Measurements from ENCODE around the gene SNORC. TPM values are rescaled to one million over a fixed set of nuclear protein-coding genes. Genes with fewer than 3 reads are reported as not detected.

Gene SNORC
- total RNA-seq: 0.96 TPM
- long read RNA-seq, partial matches to known transcripts: 0 of 3 reads
- long read RNA-seq, other reads (novel, unspliced or antisense): 3 of 3 reads

DNA sequence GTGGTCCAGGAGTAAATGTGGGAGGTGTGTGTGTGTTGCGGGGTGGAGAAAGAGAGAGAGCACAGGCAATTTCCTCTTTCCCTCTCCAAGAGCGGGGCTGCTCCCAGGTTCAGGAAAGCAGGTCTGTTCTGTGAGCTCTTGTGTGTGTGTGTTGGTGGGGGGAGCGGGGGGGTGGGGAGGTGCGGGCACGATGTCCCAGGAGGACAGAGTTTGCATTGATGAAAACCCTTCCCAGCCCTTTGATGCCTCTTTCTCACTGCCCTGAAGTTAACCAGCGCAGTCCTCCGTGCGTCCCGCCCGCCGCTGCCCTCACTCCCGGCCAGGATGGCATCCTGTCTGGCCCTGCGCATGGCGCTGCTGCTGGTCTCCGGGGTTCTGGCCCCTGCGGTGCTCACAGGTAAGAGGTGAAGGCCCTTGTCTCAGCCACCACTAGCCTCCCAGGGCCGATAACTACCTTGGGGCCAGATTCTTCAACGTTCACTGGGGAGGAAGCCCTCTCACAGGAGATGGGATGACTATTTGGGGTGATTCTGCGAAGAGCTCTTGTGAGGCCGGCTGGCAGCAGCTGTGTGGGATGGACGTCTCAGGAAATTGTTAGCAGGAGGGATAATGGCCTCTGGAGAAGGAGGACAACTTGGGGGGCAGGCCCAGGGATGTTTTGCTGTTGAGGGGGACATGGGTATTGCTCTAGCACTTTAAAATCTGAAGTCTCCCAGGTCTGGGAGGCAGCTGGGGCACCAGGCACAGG lies at the start of gene SNORC:
SNORC (plus strand) TSS at position 247 of the 748 bp plus-strand sequence; CDS start at position 325, 78 bp downstream.
- Histone ChIP-seq H3K4me1 (no peaks in the 10 kb centered on the region), H3K27ac (no peak within 1 kb of the TSS), H3K27me3 (peaks cover 7% of the 10 kb centered on the region), H3K4me3 (no peak within 1 kb of the TSS), H3K9me3 (no peaks in the 10 kb centered on the region), H3K36me3 (no peaks in the 10 kb centered on the region)
- TF ChIP-seq, protein P1, sequence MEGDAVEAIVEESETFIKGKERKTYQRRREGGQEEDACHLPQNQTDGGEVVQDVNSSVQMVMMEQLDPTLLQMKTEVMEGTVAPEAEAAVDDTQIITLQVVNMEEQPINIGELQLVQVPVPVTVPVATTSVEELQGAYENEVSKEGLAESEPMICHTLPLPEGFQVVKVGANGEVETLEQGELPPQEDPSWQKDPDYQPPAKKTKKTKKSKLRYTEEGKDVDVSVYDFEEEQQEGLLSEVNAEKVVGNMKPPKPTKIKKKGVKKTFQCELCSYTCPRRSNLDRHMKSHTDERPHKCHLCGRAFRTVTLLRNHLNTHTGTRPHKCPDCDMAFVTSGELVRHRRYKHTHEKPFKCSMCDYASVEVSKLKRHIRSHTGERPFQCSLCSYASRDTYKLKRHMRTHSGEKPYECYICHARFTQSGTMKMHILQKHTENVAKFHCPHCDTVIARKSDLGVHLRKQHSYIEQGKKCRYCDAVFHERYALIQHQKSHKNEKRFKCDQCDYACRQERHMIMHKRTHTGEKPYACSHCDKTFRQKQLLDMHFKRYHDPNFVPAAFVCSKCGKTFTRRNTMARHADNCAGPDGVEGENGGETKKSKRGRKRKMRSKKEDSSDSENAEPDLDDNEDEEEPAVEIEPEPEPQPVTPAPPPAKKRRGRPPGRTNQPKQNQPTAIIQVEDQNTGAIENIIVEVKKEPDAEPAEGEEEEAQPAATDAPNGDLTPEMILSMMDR (IDR thresholded peaks at IDR 0.05): no peak
- ATAC-seq: no peak
- intact Hi-C loops (cut with DNase I): no loop called here
- DNase-seq: peak; percentile 40

DNA sequence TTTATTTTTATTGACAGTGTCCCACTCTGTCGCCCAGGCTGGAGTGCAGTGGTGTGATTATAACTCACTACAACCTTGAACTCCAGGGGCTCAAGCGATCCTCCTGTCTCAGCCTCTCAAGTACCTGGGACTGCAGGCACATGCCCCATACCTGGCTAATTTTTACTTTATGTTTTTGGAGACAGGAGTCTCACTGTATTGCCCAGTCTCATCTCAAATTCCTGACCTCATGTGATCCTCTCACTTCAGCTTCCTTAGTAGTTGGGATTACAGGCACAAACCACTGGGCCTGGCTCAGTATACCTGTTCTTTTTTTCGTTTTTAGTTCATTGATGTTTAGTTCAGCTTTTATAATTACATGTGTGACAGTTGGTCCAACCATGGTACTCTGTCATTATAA lies 40.1 kb upstream of the SNORC start:
- no peak for ATAC-seq
- Histone ChIP-seq H3K27ac (no peak overlapping the region), H3K27me3 (no peaks in the 10 kb centered on the region), H3K36me3 (peaks cover 89% of the 10 kb centered on the region), H3K4me1 (no peaks in the 10 kb centered on the region), H3K4me3 (no peak overlapping the region), H3K9me3 (no peaks in the 10 kb centered on the region)
- TF ChIP-seq, protein P1 (IDR thresholded peaks at IDR 0.05): no peak
- intact Hi-C loops (cut with DNase I): no loop called here
- no peak for DNase-seq

DNA sequence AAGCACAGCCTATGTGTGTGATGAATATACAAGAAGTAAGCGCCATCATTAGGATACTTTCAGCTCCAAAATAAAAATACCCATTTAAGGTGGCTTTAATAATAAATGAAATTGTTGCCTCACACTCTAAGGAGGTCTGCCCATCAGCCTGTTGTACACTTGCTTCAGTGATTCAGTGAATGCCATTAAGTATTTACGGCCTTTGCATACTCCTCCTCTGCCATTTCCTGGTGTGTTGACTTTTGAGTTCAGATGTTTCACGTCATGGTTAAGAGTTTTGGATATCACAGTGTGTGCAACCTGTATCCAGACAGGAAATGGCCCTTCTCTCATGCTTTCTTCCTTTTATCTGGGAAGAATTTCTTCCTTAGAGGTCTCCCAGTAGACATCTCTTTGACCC lies 38.6 kb upstream of the SNORC start:
- intact Hi-C loops (cut with DNase I): no loop called here
- H3K9me3 ChIP-seq: no peaks in the 10 kb centered on the region
- peaks cover 92% of the 10 kb centered on the region for H3K36me3 ChIP-seq
- no peaks in the 10 kb centered on the region for H3K27me3 ChIP-seq
- no peaks in the 10 kb centered on the region for H3K4me1 ChIP-seq
- DNase-seq: no peak
- no peak overlapping the region for H3K27ac ChIP-seq
- no peak overlapping the region for H3K4me3 ChIP-seq
- TF ChIP-seq, protein P1 (IDR thresholded peaks at IDR 0.05): no peak
- ATAC-seq: no peak

DNA sequence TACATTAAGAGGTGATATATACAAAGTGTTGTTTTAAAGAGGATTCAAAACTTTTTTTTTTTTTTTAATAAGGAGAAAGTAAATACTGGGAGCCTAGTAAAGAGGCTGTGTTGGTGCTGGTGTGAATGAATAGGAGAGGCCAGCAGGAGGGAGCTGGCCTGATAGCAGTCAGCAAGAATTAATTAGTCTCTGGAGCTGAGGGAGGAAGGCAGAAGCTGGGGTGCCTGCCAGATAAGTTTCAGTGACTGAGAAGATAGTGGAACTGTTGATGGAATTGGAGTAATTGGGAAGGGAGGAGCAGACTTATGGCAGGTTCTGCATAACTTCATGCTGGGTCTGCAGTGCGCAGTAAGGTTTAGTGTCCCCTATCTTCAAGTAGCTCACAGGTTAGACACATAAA lies 36.2 kb upstream of the SNORC start:
- Histone ChIP-seq H3K27ac (no peak overlapping the region), H3K4me3 (no peak overlapping the region), H3K27me3 (no peaks in the 10 kb centered on the region), H3K9me3 (no peaks in the 10 kb centered on the region), H3K36me3 (peaks cover 84% of the 10 kb centered on the region), H3K4me1 (peaks cover 12% of the 10 kb centered on the region)
- intact Hi-C loops (cut with DNase I): no loop called here
- no peak for ATAC-seq
- TF ChIP-seq, protein P1 (IDR thresholded peaks at IDR 0.05): no peak
- DNase-seq: no peak

DNA sequence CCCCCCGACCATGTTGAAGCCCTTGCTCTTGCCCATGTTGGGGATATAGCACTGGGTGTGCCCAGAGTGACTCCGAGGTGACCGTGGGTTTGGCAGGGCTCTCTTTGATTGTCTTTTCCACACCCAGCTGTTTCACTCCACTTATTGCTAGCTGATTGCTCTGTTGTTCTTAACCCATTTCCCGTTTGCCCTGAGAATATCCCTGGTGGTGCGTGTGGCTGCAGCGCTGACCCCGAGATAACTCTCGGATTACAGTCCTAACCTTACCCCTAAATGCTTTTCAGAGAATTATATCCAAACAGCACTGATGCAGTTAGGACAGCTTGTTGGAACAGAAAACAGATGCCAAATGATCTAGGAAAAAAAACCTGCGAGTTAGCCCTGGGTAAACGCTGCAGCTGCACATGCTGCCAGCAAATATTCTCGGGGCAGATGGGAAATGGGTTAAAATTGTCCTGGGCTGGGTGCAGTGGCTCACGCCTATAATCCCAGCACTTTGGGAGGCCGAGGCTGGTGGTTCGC lies 34.3 kb upstream of the SNORC start:
- Histone ChIP-seq H3K9me3 (no peaks in the 10 kb centered on the region), H3K36me3 (peaks cover 78% of the 10 kb centered on the region), H3K27ac (no peak overlapping the region), H3K4me3 (no peak overlapping the region), H3K27me3 (no peaks in the 10 kb centered on the region), H3K4me1 (peaks cover 22% of the 10 kb centered on the region)
- DNase-seq: no peak
- intact Hi-C loops (cut with DNase I): no loop called here
- TF ChIP-seq, protein P1 (IDR thresholded peaks at IDR 0.05): no peak
- ATAC-seq: no peak

Data from upper lobe of right lung (tissue), 1 donor.